PC-9 (cell line): ENCODE results near the gene OSM. TPM values are rescaled to one million over a fixed set of nuclear protein-coding genes. Genes with fewer than 3 reads are reported as not detected.

Experiments used
- BruUV-seq: library from RNA; stranded (reverse); fragments of 400-500 nt; replicated peaks from 2 replicates; lab custom pipeline; 2021; lab: Mats Ljungman, UMichigan
- CTCF ChIA-PET: fragments of 300-600 bp; sonication (Branson Sonifier 250); formaldehyde crosslinking; loops from one replicate; lab custom pipeline; 2022; ENCODE audit warnings: antibody characterized with exemption; lab: Charles Lee
- POLR2A ChIA-PET: fragments of 300-600 bp; sonication (Branson Sonifier 250); formaldehyde crosslinking; loops from one replicate; lab custom pipeline; 2022; ENCODE audit warnings: antibody characterized with exemption; ENCODE audit not compliant: unreplicated experiment; lab: Charles Lee
- DNase-seq, 2 experiments: peaks; one replicate each; pipeline versions ENCODE4 v3.0.0 to v3.0.0-alpha.2; 2015 to 2022; ENCODE audit warnings: mixed read lengths in 1 of 2
- H2AFZ ChIP-seq: fragments of 200-600 bp; sonication (generic); 2 replicates; pipeline ENCODE4 v1.8.1; 2017; ENCODE audit warnings: antibody characterized with exemption
- H3F3A ChIP-seq: fragments of 200-600 bp; sonication (generic); 2 replicates; pipeline ENCODE4 v1.8.1; 2017; ENCODE audit warnings: antibody characterized with exemption, mild to moderate bottlenecking, low read depth; ENCODE audit not compliant: insufficient read depth
- H3K27ac ChIP-seq: fragments of 200-600 bp; sonication (generic); 2 replicates; pipeline ENCODE4 v1.6.1; 2016; ENCODE audit warnings: mixed run types
- H3K27me3 ChIP-seq: fragments of 200-600 bp; sonication (generic); 2 replicates; pipeline ENCODE4 v1.6.1; 2016; ENCODE audit warnings: low read depth, mixed run types; ENCODE audit not compliant: insufficient read depth
- H3K36me3 ChIP-seq: fragments of 200-600 bp; sonication (generic); 2 replicates; pipeline ENCODE4 v1.6.1; 2016; ENCODE audit warnings: low read depth, mixed run types
- H3K4me1 ChIP-seq: fragments of 200-600 bp; sonication (generic); replicated peaks from 2 replicates; pipeline ENCODE4 v1.6.1; 2016; ENCODE audit warnings: mixed run types; ENCODE audit not compliant: insufficient read depth
- H3K4me2 ChIP-seq: fragments of 200-600 bp; sonication (generic); 2 replicates; pipeline ENCODE4 v1.6.1; 2017; ENCODE audit warnings: mixed run types
- H3K4me3 ChIP-seq: fragments of 200-600 bp; sonication (generic); 2 replicates; pipeline ENCODE4 v1.6.1; 2016; ENCODE audit warnings: mixed run types
- H3K79me2 ChIP-seq: fragments of 200-600 bp; sonication (generic); 2 replicates; pipeline ENCODE4 v1.6.1; 2017; ENCODE audit warnings: low read depth, mixed run types
- H3K9me2 ChIP-seq: fragments of 200-600 bp; sonication (generic); 2 replicates; pipeline ENCODE4 v1.8.1; 2017; ENCODE audit warnings: mild to moderate bottlenecking; ENCODE audit not compliant: insufficient read depth
- H3K9me3 ChIP-seq: fragments of 200-600 bp; sonication (generic); 2 replicates; pipeline ENCODE4 v1.8.1; 2016; ENCODE audit warnings: low read depth; ENCODE audit not compliant: insufficient read depth
- H4K20me1 ChIP-seq: fragments of 200-600 bp; sonication (generic); 2 replicates; pipeline ENCODE4 v1.8.1; 2017; ENCODE audit not compliant: insufficient read depth
- EZH2 ChIP-seq: fragments of 200-600 bp; sonication (generic); IDR thresholded peaks from 2 replicates; pipeline ENCODE4 v1.8.0; 2017; ENCODE audit warnings: antibody characterized with exemption, low read depth
- intact Hi-C: fragments of 100-400 bp; cut with micrococcal nuclease; formaldehyde crosslinking; loops from one replicate; pipeline ENCODE4 v1.10.0; 2022; ENCODE audit not compliant: unreplicated experiment
- total RNA-seq: library from RNA; stranded (reverse); gene quantifications from 2 replicates; pipeline ENCODE4 v1.2.3, GENCODE V29; 2021
- TF ChIP-seq, protein P1 (sequence below): fragments of 200-600 bp; sonication (generic); conservative IDR thresholded peaks from 2 replicates; pipeline ENCODE4 v1.6.1; 2017; ENCODE audit warnings: mixed run types, antibody characterized with exemption, mild to moderate bottlenecking, moderate library complexity

Gene OSM
- total RNA-seq, 1 experiment from 2014 or later: not detected

DNA sequence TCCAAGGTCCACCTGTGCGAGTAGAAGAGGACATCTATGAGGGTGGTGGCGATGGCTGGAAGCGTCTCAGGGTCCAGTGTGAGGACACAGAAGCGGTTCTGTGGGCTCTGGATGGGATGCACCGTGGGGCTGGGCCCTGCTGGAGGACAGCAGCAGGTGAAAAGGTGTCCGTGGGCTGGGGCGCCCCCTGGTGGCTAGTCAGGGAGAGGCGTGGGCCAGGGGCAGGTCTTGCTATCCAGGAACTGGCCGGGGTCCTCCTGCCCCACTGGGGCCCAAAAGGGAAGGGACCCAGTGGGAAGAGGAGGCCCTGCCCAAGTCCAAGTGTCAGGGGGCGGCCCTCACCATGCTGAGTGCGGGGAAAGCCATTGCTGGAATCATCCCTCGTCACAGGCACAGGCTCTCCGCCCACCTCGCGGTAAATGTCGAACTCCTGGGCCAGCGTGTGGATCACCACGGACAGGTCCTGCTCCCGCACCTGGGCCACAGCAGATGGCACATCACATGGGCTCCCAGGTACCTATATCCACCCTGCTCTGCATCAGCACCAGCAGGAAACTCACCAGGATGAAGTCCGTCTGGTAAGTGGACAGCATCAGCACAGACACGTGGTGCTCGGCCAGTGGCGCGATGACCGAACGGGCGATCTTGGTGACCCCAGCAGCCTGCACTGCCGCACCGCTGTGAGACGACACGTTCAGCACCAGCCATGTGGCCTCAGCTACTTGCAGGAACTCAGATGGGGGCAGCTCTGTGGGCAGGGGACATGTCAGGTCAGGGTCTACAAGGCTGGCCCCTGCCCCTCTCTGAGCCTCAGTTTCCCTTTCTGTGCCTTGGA is 20.4 kb upstream of the OSM start:
- CTCF ChIA-PET: interaction anchor here (0.6 to 2.6 kb wide), 16 partner anchors 10 to 354 kb away, joined by 3 to 31 read pairs (median 4); partner anchors contain the start of genes RNF215 and TBC1D10A
- intact Hi-C loops: loop anchor here (1.0 kb wide), 1 partner anchor 31 kb away; no protein-coding TSS in a partner anchor
- no peak overlapping the region for H3K4me2 ChIP-seq

DNA sequence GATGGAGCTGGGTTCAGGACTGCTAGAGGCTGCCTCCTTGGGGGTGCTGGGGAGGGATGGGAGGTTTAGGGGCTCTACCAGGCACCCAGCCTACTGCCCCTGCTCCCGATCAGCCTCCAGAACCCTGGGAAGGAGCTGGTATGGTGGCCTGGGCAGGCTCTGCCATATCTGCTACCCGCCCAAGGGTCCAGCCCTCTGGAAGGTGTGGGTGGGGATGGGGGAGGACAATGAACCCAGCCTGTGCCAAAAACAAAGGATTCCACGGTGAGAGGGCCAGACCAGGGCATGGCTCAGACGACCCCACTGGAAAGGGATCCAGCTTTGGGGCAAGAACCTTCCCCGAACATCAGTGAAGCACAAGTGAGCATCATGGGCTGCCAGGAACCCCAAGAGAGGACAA is 19.7 kb upstream of the OSM start:
- BruUV-seq: no TSS peak
- no peak for TF ChIP-seq EZH2
- TF ChIP-seq, protein P1, sequence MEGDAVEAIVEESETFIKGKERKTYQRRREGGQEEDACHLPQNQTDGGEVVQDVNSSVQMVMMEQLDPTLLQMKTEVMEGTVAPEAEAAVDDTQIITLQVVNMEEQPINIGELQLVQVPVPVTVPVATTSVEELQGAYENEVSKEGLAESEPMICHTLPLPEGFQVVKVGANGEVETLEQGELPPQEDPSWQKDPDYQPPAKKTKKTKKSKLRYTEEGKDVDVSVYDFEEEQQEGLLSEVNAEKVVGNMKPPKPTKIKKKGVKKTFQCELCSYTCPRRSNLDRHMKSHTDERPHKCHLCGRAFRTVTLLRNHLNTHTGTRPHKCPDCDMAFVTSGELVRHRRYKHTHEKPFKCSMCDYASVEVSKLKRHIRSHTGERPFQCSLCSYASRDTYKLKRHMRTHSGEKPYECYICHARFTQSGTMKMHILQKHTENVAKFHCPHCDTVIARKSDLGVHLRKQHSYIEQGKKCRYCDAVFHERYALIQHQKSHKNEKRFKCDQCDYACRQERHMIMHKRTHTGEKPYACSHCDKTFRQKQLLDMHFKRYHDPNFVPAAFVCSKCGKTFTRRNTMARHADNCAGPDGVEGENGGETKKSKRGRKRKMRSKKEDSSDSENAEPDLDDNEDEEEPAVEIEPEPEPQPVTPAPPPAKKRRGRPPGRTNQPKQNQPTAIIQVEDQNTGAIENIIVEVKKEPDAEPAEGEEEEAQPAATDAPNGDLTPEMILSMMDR: no peak

More for the DNA sequence above, 20.4 kb upstream of the OSM start:
- H3K27me3 ChIP-seq: no peaks in the 10 kb centered on the region
- peak; percentile 53 to 80 for DNase-seq
- H3K9me2 ChIP-seq: no peaks in the 10 kb centered on the region
- no peak overlapping the region for H2AFZ ChIP-seq
- no peaks in the 10 kb centered on the region for H4K20me1 ChIP-seq
- H3K4me1 ChIP-seq: peaks cover 31% of the 10 kb centered on the region
- POLR2A ChIA-PET: interaction anchor here (0.6 to 1.0 kb wide), 4 partner anchors 40 to 806 kb away, joined by 3 to 19 read pairs (median 4); partner anchors contain the start of genes CCDC157, SF3A1 and TBC1D10A
- no peaks in the 10 kb centered on the region for H3K9me3 ChIP-seq
- H3K79me2 ChIP-seq: no peaks in the 10 kb centered on the region
- no peak for TF ChIP-seq EZH2
- TF ChIP-seq, protein P1: peak; percentile 97
- no TSS peak for BruUV-seq
- peaks cover 39% of the 10 kb centered on the region for H3F3A ChIP-seq
- H3K27ac ChIP-seq: no peak overlapping the region
- no peak overlapping the region for H3K4me3 ChIP-seq
- H3K36me3 ChIP-seq: no peaks in the 10 kb centered on the region

DNA sequence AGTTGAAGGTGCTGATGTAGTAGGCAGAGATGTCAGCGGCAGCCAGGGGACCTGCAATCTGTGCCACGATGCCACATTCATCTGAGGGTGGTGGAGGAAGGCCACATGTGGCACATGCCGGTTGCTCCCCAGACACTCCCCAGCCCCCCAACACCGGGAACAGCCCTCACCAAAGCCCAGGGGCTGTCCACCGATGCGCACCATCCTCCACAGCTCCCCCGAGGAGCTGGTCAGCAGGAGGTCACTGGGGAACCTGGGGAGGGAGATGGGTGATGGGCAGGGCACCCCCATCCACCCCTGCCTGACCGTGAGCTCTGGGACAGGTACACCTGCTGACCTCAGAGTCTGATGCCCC is 19.2 kb upstream of the OSM start:
- no TSS peak for BruUV-seq
- H3F3A ChIP-seq: peaks cover 28% of the 10 kb centered on the region
- H3K9me2 ChIP-seq: no peaks in the 10 kb centered on the region
- intact Hi-C loops: no loop called here
- H3K4me1 ChIP-seq: peaks cover 19% of the 10 kb centered on the region
- no peaks in the 10 kb centered on the region for H4K20me1 ChIP-seq
- no peak overlapping the region for H3K4me2 ChIP-seq
- H2AFZ ChIP-seq: no peak overlapping the region
- H3K27ac ChIP-seq: no peak overlapping the region
- H3K36me3 ChIP-seq: no peaks in the 10 kb centered on the region
- no peak overlapping the region for H3K4me3 ChIP-seq
- ChIA-PET CTCF (interaction anchor here (0.6 to 1.3 kb wide), 5 partner anchors 8 to 307 kb away, joined by 3 to 8 read pairs (median 3); no protein-coding TSS in a partner anchor), POLR2A (no interaction called here)
- TF ChIP-seq, protein P1: no peak
- no peak for TF ChIP-seq EZH2
- no peaks in the 10 kb centered on the region for H3K9me3 ChIP-seq
- H3K79me2 ChIP-seq: no peaks in the 10 kb centered on the region
- H3K27me3 ChIP-seq: no peaks in the 10 kb centered on the region
- no peak for DNase-seq

More for the DNA sequence above, 19.7 kb upstream of the OSM start:
- no peak for DNase-seq
- Histone ChIP-seq H3K9me3 (no peaks in the 10 kb centered on the region), H3K4me3 (no peak overlapping the region), H3K27me3 (no peaks in the 10 kb centered on the region), H3K79me2 (no peaks in the 10 kb centered on the region), H3K36me3 (no peaks in the 10 kb centered on the region), H3K4me1 (peaks cover 24% of the 10 kb centered on the region), H3K9me2 (no peaks in the 10 kb centered on the region), H3K27ac (no peak overlapping the region), H3K4me2 (no peak overlapping the region), H2AFZ (no peak overlapping the region), H4K20me1 (no peaks in the 10 kb centered on the region), H3F3A (peaks cover 32% of the 10 kb centered on the region)
- POLR2A ChIA-PET: no interaction called here
- CTCF ChIA-PET: interaction anchor here (0.6 to 1.3 kb wide), 4 partner anchors 23 to 306 kb away, joined by 3 to 8 read pairs (median 4); no protein-coding TSS in a partner anchor
- intact Hi-C loops: no loop called here
